GM21528 (cell line): Measurements from ENCODE around the gene CELF2.

Experiments
- ATAC-seq: cut with Tn5 transposase; IDR thresholded peaks from one replicate; pipeline ENCODE4 v1.9.1; 2021; ENCODE audit warnings: mild to moderate bottlenecking, moderate library complexity; ENCODE audit not compliant: unreplicated experiment, low FRiP score

CELF2 gene

DNA sequence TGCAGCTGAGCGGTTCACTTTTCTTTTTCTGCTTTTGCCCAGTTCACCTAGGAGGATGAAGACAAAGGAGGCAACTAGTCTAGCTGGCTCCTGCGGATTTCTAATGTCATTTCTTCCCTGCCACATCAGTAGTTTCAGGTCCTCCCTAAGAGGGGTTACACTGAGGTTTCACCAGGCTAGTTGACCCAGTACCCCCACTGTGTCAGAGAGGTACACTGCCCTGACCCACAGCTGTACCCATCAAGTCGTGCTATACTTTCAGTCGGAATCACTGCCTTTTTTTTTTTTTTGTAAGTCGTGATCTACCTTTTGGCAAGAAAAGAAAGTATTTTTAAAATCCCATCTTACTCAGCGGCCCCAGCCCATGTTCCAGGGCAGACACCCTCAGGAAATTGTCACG is 243.5 kb downstream of the CELF2 start:
- ATAC-seq: no peak

DNA sequence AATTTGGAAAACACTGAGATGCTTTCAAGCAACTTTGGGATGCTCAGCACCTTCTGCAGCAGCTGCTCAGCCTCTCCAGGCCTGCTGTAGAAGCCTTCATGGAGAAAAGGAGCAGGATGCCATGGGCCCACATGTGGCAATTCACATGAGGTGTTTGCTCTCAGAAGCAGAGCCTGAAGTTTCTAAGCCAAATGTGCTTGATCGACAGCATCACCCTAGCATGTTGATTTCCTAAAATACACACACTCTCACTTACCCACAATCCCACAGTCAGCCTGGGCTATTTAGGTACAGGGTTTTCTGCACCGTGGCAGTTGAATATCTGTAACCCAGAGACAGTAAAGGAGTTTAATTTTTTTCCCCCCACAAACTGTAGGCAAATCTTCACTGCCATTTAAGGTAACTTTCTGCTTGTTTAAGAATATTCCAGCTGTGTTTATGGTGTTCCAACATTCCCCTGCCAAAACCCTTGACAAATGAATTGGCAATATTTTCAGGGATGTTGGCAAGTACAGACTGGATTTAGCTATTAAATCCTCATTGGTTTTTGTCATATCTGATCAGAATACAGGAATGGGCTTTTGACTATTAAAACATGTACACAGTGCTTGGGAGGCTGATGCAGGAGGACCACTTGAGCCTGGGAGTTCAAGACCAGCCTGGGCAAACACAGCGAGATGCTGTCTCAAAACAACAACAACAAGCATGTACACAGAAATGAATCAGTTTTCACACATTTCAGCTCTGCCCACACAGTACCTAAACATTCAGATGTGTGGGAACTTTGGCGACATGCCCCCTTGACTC is 244.2 kb downstream of the CELF2 start:
- ATAC-seq: no peak

- ATAC-seq: no peak
Observed at GRCh38 chr10:11262494-11263345, 245.0 kb downstream of the CELF2 start.

DNA sequence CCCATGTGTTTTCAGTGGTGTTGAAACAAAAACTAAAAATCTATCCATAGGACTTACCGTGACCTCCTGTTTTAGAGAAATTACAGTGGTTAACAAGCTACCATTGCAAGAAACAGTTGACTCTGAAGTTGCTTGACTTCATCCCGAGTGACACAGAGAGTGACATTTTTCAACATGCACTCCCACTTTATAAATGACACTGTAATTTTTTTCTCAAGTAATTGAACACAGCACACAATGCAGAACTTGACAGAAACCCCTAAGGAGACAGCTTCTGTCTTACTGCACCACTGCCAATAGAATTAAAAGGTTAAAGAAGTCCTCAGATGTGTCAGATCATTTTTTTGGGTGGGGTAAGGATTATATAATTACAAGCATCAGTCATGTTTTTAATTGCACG is 246.1 kb downstream of the CELF2 start:
- ATAC-seq: no peak

DNA sequence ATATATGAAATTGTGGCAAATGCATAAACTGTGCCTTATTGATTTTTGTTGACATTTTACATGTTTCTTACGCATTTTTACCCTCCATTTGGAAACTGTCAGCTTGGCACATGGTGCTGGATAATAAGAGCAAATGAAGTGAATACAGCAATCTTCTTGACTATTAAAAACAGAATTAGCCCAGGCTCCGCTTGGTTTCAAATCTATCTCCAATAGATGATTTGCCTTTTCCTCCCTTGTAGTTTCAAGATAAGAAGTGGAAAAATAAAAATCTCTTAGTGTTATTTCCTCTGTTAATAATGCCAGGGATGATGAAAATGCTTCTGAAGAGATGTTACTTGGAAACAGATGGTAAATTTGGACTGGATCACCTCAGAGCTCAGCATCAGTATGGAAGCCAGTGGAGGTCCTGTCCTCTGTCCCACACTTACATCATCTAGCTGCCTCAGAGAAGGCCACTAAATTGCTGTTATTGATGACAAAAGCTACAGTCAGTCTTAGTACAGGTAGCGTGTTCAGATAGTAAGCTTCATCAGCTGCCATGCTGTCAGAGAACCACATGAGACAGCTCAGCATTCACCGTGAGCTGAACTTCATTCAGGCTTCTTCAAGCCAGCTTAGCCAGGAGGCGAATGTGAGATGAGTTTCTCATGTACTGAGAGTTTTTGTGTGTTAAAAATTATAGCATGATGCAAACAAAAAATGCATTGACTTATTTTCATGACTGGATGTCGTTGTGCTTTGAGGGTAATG is 246.8 kb downstream of the CELF2 start:
- no peak for ATAC-seq

- no peak for ATAC-seq
Observed at GRCh38 chr10:11265484-11265883, 247.8 kb downstream of the CELF2 start.

GRCh38 chr10:11266426-11266825 is 248.8 kb downstream of the CELF2 start:
- ATAC-seq: no peak

DNA sequence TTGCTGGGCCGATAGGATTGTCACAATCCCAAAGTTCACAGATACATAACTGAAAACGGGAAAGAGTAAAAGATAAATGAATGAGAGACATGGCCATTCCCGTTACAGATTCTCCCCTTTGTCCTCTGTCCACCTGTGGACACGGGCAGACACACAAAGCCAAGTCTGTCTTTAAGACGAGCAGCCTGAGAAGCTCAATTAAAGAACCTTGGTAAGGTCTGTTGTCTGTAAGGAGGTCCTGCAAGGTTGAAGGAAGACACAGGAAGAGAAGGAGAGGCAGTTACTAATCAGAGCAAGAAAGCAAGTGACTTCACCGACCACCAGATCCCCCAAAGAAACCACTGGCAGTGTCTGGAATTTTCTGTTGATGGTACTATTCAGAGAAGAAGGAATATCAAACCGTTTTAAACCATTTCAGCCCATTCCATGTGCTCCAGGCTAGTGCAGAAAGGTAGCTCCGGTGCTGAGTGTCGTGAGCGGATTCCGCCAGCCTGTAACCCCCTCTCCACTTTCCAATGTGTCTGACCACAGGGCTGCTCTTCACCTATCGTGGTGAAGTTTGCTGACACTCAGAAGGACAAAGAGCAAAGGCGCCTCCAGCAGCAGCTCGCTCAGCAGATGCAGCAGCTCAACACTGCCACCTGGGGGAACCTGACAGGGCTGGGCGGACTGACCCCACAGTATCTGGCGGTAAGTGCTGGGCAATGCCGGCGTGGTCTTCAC is 252.6 kb downstream of the CELF2 start:
- ATAC-seq: peak; percentile 55

DNA sequence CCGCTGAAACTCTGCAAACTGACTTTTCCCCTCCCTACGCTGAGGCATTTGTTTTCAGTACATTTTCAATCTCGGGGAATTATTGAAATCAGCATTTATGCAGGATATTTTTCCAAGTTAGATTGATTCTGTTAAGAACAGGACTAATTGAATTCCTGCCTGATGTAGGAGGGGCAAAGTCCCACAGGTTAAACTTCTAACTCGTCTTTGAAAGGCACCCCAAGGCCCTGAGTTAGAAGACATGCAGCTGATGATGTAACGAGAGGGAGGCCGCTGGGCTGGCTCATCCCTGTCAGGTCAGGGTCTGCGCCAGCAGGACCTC is 253.1 kb downstream of the CELF2 start:
- no peak for ATAC-seq

- ATAC-seq: peak; percentile 59
Observed at GRCh38 chr10:11272915-11273389, 255.3 kb downstream of the CELF2 start.

DNA sequence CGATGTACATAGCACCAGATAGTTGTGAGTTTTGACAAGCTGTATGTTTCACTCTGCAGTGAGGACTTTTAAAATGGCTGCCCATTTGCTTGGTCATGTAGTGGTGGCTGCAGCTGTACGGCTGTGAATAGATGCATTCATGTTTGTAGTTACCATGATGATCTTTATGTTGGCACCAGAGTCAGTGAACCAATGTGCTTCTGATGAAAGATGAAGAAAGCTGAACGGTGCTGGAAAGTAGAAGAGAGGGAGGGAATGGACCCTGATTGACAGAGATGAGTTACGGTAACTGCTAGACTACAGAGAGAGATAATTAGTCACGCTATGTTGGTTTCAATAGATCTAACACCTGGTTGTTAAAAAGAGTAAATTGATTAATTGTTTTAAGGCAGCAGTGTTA is 256.8 kb downstream of the CELF2 start:
- no peak for ATAC-seq

- no peak for ATAC-seq
Observed at GRCh38 chr10:11275651-11276050, 258.0 kb downstream of the CELF2 start.

GRCh38 chr10:11276449-11276990 is 258.8 kb downstream of the CELF2 start:
- ATAC-seq: no peak

GRCh38 chr10:11279314-11279713 is 261.6 kb downstream of the CELF2 start:
- ATAC-seq: no peak

DNA sequence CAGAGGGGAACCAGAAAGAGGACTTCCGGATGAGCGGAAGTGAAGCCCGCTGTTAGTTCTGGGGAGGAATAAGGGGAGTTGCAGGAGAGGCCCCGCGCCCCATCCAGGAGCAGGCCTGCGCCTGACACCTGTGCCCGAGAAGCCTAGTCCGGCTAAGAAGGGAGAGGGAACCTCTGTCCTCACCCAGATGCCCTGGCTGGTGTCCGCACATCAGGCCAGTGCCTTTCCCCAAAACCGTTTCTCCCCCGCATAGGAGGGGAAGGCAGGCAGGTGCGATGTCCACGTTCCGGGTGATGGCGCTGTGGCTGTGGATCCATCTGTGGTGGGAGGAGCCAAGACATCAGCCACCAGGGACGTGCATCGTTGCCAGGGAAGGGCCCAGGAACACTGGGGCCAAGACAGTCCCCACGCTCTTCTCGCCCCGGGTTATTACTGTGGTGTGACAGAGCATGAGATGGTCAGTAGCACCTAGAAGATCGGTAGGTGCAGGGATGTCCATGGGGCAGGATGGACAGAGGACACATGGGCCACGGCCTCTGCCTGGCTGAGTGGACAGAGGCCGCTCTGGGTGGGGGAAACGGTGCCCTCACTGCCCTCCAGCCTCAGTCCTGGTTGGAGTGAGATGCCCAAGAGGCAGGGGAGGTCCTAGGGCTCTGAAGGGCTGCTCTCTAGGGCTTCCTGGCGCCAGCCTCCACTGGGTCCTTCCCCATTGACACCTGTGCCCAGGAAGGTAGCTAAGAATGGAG is 262.7 kb downstream of the CELF2 start:
- ATAC-seq: no peak

DNA sequence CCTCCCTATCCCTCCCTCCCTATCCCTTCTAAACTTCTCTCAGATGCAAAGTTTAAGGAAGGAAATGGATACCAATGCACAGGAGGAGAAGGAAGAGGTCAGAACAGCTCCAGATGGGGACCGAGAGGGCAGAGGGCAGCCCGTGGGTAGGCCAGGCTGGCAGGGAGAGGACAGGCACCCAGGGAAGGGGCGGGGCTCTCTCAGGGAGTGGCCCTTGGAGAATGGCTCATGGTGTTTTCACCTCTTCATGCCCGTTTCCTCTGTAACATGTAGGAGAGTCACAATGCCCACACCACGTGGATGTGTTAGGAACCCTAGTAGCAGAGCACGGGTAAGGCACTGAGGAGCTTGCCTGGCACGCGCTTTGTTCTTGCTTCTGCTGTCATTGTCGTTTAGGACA is 264.5 kb downstream of the CELF2 start:
- ATAC-seq: no peak

DNA sequence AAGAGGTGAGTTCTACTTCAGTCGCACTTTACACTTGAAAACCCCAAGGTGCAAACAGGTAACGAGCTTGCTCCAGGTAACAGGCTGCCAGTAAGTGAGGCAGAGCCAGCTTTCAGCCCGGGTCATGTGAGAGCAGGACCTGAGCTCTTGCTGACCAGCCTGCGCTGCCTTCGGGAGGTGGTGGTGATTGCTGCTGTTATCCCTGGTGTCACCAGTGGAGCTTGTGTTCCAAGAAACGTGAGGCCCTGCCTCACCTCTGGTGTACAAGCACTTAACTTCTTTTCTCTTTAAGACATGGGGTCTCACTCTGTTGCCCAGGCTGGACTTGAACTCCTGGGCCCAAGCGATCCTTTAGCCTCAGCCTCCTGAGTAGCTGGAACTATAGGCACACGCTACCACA is 265.0 kb downstream of the CELF2 start:
- ATAC-seq: no peak

GRCh38 chr10:11284291-11285085 is 266.8 kb downstream of the CELF2 start:
- ATAC-seq: no peak

DNA sequence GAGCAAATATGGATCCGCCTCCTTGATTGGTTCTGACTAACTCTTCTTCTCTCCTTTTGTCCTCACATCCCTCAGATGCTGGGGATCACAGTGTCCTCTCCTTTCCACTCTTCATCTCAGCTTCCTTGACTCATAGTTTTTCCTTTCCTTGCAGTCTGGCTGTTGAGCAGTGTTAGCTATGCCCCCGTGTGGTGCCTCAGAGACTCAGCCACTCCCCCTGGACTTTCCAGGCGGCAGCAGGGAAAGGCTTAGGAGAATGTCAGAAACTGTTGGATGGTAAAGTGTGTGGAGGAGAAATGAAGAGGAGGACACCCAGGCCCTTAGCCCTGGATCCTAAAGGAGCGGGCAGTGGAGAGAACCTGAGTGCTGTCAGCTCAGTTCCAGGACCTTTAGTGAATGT is 267.5 kb downstream of the CELF2 start:
- no peak for ATAC-seq
